ENCODE data around the gene CDT1.

The CDT1 gene

DNA sequence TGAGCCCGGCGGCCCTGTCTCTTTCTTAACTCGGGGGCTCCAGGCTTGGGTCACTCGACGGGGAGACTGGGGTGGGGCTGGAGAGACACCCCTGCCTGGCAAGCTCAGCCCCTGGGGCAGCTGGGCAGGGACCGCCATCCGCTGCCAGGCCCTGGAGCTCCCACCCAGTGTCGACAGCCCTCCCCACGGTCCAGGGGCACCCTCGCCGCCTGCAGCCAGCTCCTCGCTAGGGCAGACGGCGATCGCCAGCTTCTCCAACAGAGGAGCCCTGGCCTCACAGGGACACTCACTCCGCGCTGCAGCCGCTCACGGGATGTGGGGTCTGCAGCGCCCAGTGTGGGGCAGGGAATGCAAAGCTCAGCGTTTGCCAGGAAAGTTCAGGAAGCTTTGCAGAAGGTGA, 24.1 kb downstream of the CDT1 start:
- no peak overlapping the region for H3K4me3 ChIP-seq (ENCODE audit: low read depth, low read length)
- DNase-seq (ENCODE audit: low read depth): no peak

DNA sequence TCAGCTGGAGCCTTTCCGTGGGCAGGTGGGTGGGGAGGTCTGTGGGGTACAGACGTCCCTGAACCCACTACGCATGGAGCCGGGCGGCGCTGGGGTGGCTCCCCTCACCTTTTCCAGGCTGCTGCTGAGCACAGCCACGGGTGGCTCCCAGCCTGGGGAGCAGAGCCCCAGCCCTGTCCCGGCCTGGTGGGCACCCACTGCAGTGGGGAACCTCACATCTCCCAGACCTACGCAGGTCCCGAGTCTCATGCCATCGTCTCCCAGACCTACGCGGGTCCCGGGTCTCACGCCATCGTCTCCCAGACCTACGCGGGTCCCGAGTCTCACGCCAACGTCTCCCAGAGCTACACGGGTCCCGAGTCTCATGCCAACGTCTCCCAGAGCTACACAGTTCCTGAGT, 25.1 kb downstream of the CDT1 start:
- DNase-seq (ENCODE audit: low read depth): no peak
- H3K4me3 ChIP-seq (ENCODE audit: low read depth, low read length): no peak overlapping the region

DNA sequence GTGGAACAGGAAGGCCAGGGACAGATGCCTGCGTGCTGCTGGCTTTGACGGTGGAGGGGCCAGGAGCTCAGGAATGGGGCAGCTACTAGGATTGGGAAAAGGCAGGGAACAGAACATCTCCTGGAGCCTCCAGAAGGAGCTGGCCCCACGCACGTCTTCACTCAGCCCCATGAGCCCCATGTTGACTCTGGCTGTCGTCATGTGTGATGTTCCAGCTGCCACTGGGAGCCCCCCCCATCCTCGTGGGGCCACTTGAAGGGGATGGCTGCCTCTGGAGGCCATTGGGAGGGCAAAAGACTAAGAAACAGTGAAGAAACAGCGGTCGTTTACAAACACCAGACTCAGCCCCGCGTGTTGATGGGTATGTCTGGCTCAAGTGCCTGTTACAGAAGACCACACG, 26.7 kb downstream of the CDT1 start:
- H3K4me3 ChIP-seq (ENCODE audit: low read depth, low read length): no peak overlapping the region
- no peak for DNase-seq (ENCODE audit: low read depth)

DNA sequence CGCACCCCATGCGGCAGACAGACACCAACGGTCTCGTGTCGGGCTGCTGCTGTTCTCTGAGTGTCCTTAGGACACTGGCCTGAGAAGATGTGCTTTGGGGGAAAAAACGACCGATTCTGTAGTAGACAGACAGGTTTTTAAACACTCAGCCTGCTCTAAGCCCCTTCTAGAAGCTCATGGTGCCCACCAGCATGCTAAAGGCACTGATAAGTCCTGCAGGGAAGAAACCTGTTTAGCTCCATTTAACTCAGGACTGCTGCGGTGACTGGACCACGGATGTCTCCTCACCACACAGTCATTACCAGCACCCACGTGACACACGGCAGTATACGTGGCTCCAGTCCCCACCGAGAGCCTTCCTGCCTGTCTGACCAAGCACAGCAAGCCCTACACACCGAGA, 27.2 kb downstream of the CDT1 start:
- no peak overlapping the region for H3K4me3 ChIP-seq (ENCODE audit: low read depth, low read length)
- no peak for DNase-seq (ENCODE audit: low read depth)

DNA sequence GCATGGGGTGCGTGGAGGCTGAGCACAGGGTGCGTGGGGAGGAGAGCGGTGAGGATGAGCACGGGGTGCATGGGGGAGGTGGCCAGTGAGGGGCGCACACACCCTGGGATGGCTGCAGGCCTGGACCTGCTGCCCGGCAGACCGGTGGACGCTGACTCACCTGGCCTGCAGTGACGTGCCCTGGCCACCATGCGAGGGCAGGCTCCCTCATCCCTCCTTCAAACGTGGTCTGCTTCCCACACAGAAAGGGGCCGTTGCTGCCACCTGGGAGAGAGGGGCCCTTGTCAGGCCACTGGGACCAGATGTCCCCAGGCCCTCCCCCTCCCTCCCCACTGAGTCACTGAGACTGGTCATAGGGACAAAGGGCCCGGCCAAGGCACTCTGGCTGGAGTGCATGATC, 28.2 kb downstream of the CDT1 start:
- no peak for DNase-seq (ENCODE audit: low read depth)
- no peak overlapping the region for H3K4me3 ChIP-seq (ENCODE audit: low read depth, low read length)

DNA sequence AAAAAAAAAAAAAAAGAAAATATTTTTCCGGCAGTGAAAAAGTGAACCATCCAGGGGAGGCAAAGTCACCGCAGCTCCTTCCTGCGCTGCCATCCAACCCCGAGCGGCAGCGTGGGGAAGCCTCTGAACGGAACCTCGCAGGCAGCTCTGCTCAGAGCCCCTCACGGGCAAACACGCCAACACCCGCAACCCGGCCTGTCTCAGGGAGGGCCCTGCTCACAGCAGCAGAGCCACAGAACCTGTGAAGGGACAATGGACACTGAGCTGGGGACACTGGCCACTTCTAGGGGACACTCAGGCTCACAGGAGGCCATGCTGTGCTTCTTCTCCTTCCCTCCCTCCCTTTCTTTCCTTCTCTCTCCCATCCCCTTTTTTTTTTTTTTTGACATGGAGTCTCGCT, 29.5 kb downstream of the CDT1 start:
- no peak for DNase-seq (ENCODE audit: low read depth)
- no peak overlapping the region for H3K4me3 ChIP-seq (ENCODE audit: low read depth, low read length)

DNA sequence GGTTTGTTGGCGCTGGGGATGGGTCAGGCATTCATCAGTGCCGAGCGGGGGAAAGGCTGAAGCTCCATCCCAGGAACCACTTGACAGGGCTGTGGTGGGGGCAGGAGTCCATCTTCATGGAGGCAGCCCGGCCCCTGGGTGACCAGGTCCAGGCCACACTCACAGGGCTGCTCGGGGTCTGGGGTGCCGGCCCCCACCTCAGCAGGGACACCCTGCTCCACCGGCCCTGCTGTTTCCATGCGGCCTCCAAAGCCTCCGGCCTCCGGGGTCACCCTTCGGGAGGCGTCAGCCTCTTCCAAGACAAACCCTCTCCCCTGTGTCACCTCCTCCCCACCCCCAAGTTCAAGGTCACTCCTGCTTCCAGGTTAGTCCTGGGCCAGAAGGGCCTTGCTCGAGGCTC, 31.1 kb downstream of the CDT1 start:
- no peak overlapping the region for H3K4me3 ChIP-seq (ENCODE audit: low read depth, low read length)
- DNase-seq (ENCODE audit: low read depth): no peak

DNA sequence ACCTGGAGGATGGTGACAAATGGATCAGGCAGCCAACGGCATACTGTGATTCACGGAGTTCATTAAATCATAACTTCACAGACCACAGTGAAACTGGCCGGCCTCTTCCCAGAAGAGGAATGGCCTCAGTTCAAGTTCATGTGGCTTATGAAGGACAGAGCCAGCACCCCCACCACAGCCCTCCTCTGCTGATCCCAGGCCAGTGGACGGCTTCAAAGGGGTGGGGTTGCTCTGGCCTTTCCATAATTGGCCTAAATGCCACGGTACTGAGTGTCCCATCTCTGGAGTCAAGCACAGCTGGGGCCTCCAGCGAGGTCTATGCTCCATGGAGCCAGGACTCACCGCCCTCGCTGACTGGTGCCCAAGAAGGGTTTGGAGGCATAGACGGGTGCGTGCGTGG, 31.8 kb downstream of the CDT1 start:
- no peak for DNase-seq (ENCODE audit: low read depth)

DNA sequence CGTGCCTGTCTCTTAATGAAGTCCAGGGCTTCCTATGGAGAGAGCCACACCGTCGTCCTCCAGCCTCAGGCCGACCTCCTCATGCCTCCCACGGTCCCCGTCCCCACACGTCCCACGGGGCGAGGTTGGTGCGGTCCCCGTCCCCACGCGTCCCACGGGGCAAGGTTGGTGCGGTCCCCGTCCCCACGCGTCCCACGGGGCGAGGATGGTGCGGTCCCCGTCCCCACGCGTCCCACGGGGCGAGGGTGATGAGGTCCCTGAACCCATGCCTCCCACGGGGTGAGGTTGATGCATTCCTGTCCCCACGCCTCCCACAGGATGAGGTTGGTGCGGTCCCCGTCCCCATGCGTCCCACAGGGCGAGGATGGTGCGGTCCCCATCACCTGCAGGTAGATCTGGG, 32.2 kb downstream of the CDT1 start:
- no peak for DNase-seq (ENCODE audit: low read depth)
- no peak overlapping the region for H3K4me3 ChIP-seq (ENCODE audit: low read depth, low read length)

More for the DNA sequence above, 31.8 kb downstream of the CDT1 start:
- H3K4me3 ChIP-seq (ENCODE audit: low read depth, low read length): no peak overlapping the region

DNA sequence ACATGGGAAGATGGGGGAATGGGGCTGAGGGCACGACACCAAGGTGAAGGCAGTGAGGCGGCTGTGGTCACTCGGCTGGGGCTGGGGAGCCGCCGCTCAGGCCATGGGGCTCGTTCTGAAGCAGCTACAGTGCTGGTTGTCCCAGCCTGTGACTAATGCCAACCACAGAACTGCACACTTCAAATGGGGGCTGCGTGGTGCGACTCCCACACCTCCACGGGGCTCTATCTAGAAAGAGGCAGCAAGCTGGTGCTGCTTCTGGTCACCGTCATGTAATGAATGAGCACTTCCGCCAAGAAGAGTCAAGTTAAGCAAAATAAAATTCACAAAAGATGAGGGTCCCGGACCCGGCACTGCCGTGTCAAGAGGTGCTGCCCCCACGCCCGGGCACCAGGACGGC, 33.2 kb downstream of the CDT1 start:
- H3K4me3 ChIP-seq (ENCODE audit: low read depth, low read length): no peak overlapping the region
- no peak for DNase-seq (ENCODE audit: low read depth)

DNA sequence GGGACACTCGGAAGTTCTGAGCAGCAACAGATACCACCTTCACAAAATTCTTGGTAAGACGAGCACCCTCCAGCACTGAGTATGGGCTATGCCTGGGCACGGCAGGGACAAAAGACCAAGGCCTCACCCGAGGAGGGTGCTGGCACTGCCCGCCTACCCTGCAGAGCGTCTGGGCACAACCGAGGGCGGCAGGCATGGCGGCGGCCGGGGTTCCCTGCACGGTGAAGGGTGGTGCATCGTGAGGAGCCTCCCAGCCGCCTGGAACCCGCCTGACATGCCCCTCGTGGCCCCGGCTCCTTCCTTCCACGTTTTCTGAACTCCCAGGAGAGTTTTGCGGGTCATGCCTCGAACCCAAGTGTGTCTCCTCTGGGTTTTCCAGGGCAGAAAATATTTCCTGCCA, 34.2 kb downstream of the CDT1 start:
- no peak overlapping the region for H3K4me3 ChIP-seq (ENCODE audit: low read depth, low read length)
- DNase-seq (ENCODE audit: low read depth): no peak

DNA sequence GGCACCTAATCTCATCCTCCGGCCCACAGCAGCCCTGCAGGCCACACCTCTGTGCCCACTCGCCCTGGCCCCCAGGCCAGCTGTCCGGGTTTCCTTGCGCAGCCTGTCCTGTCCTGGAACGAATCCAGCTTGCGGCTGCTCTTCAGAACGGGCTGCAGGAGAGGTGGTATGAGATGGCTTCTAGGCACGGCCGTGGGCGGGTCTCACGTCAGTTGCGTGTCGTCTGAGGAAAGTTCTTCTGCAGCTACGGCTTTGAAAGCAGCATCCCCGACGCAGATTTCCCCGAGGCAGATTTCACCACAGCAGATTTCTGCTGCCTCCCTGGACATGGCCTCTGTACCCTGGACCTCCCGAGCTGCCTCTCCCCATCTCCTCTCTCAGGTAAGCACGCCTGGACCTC, 35.0 kb downstream of the CDT1 start:
- no peak overlapping the region for H3K4me3 ChIP-seq (ENCODE audit: low read depth, low read length)
- DNase-seq (ENCODE audit: low read depth): no peak

DNA sequence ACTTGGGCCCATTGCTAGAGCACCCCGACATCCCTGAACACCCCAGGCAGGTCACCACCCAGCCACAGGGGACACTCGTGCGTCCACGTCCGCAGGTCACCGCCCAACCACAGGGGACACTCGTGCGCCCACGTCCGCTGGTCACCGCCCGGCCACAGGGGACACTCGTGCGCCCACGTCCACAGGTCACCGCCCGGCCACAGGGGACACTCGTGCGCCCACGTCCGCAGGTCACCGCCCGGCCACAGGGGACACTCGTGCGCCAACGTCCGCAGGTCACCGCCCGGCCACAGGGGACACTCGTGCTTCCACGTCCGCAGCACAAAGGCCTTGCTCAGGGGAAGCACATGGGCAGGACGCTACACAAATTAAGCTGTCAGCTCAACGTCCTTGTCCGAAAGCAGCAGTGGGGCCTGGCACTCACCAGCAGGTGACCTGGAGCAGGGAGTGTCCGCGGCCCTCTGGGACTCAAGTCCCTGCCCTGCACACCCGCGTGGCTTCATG, 35.5 kb downstream of the CDT1 start:
- DNase-seq (ENCODE audit: low read depth): no peak
- no peak overlapping the region for H3K4me3 ChIP-seq (ENCODE audit: low read depth, low read length)

DNA sequence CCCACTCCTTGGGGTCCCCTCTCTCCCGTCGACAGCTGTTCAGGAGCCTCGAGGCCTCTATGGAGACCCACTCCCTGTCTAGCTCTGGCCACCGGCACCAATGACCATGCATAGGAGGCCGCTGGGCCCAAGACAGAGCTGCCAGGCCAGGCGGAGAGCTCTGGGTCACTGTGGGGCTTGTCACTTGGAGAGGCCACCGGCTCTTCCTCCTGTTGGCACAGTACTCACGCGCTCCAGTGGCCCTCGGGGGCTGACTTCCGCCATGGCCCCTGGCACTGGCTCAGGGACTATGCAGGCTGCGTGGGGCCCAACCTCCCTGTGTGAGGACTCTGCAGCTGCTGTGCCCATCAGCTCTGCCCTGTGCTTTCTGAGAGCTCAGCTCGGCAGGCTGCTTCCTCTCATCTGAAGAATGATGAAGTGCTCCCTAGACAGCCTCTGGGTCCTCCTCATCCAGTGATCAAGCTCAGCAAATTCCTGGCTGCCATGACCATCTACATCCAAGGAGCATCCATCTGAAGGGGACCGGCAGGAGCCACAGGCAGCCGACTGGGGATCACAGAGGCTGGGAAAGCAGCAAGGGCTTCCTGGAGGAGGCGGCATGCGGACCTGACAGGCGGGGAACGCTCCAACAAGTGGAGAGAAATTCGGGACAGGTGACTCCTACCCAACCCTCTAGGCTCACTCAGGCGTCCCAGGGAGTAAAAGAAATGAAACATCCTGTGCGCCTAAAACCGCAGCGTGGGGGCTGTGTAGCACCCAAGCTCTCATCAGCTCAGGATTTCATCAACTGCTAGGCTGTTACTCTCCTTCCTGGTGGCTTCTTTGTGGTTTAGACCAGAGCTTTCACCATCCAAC, 36.4 kb downstream of the CDT1 start:
- DNase-seq (ENCODE audit: low read depth): no peak

DNA sequence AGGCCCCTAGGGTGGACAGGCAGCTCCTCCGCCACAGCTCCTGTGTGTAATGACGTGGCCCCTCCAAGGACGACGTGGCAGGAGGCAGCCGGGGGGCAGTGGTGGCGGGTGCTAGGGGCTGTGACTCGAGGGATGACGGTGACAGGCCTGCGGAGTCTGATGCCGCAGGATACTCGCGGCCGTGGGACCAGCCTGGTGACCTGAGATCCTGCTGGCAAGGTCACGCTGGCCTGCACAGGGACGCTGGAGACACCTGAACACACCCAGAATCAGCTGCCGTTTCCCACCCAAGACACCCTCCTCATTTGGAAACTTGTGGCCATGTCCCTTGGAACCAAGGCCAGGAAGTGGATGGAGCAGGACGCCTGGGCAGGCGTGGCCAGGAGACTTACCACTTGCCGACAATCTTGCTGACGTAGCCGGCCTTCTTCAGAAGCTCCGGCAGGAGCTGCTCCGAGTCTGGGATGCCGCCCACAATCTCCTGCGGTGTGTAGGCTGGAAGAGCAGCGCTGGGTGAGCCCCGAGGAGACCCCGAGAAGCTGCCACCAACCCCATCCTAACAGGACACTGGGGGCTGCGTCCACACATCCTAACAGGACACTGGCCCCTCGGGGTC, 37.1 kb downstream of the CDT1 start:
- DNase-seq (ENCODE audit: low read depth): no peak

More for the DNA sequence above, 36.4 kb downstream of the CDT1 start:
- no peak overlapping the region for H3K4me3 ChIP-seq (ENCODE audit: low read depth, low read length)

DNA sequence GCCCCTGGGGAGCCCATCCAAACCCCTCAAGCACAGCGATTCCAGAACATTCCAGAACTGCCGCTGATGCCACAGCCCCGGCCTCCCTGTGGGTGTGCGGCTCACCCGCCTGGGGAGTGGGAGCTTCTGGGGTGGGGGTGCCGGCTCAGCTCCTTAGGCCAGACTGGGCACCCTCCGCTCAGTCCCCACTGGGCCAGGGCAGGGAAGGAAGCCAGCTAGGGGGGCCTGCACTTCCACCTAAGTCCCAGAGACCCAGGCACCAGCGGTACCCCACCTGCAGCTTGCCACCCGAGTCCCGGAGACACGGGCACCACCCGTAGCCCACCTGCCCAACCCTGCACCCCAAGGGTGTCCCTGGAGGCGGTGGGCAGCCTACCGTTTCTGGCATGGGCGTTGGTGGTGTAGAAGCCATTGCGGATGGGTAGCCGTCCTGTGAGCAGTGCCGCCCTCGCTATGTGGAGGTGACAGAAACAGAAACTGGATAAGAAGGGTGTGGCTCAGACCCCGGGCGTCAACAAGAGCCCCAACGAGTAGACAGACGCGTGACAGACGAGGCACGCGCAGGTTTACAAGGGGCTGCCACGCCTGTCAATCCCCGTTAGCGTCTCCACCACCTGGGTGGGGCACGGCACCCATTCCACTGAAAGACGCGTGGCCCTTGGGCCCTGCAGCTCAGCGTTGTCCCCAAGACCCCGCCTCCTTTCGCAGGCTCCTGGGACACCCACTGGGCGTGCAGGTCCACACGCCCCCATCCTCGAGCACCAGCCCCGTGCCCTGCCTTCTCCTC, 38.1 kb downstream of the CDT1 start:
- DNase-seq (ENCODE audit: low read depth): no peak

More for the DNA sequence above, 37.1 kb downstream of the CDT1 start:
- no peak overlapping the region for H3K4me3 ChIP-seq (ENCODE audit: low read depth, low read length)

DNA sequence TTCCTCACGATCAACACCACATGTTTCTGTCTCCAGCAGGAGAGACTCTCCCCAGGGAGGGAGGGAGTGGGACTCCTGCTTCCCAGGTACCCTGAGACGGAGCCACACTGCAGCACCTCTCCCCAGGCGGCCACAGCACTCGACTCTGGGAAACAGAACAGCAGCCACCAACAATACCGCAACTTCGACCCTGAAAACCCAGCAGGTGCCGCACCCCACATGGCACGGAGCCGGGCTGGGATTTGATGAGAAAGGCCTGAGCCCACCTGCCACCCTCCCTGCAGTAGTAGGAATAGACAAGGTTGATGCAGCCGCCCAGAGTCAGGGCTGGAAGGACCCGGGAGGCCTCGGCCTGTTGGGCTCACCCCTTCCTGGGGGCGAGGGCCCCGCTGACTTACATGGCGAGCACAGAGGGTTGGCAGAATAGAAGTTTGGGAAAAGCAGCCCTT, 38.7 kb downstream of the CDT1 start:
- H3K4me3 ChIP-seq (ENCODE audit: low read depth, low read length): no peak overlapping the region
- no peak for DNase-seq (ENCODE audit: low read depth)

More for the DNA sequence above, 38.1 kb downstream of the CDT1 start:
- H3K4me3 ChIP-seq (ENCODE audit: low read depth, low read length): no peak overlapping the region

DNA sequence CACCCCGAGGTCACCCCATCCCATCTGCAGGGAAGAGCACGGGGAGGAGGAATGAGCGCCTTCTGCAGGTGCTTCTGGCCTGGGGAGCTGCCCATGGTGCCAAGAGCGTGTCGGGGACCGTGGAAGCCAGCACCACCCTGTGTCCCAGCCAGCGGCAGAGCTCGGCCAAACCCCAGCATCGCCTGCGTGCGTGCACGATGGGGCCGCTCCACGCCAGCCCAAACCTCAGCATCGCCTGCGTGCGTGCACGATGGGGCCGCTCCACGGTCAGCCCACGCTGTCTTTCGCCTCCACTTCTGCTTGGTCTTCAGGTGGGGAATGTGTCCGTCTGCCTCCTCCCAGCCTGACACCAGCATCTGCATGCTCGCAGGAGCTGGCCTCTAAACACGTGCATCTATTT, 39.2 kb downstream of the CDT1 start:
- DNase-seq (ENCODE audit: low read depth): no peak
- no peak overlapping the region for H3K4me3 ChIP-seq (ENCODE audit: low read depth, low read length)

DNA sequence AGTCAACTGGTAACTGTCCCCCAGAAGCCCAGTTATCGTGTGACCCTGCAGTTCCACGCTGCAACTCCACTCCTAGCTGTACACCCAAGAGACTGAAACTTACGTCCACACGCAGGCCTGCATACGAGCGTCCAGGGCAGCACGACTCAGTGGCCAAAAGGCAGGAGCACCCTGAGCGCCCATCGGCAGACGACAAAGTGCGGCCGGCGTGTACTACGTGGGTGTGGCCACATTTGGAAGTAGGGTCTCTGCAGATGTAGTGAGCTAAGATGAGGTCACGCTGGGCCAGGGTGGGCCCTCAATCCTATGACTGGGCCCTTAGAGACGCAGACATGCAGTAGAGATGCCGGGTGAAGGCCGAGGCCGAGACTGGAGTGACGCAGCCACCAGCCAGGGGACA, 39.7 kb downstream of the CDT1 start:
- no peak for DNase-seq (ENCODE audit: low read depth)
- no peak overlapping the region for H3K4me3 ChIP-seq (ENCODE audit: low read depth, low read length)

DNA sequence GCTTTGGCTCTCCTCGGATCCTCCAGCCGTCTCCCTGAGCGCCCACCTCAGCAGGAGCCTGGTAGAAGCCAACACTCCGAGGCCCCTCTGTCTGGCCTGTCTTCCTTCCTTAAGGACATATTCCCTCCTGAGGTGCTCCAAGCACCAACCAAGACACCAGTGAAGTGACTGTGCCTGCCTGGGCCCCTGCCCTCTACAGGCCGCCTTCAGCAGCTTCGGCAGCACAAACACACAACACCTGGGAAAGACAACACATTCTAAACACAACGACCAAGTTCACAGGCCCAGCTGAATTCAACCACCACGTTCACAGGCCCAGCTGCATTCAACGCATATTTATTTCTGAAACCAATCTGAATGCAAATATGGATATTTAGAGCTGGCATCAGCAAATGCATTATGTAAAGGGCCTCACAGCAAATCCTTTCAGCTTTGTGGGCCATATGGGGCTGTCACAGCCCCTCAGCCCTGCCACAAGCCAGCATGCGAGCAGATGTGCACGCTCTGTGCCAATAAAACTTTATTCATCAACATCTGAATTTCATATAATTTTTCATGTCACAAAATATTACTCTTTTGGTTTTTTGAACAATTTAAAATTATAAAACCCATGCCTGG, 40.9 kb downstream of the CDT1 start:
- no peak overlapping the region for H3K4me3 ChIP-seq (ENCODE audit: low read depth, low read length)
- no peak for DNase-seq (ENCODE audit: low read depth)
